Hepatocyte (in vitro differentiated cells): ENCODE data around the gene RANBP1. TPM values are rescaled to one million over a fixed set of nuclear protein-coding genes. Genes with fewer than 3 reads are reported as not detected.

ENCODE experiments used
- DNase-seq: peaks from one replicate; pipeline ENCODE4 v3.0.0-alpha.2; 2016; ENCODE audit warnings: low spot score
- H2AFZ ChIP-seq: fragments of 200-600 bp; sonication (generic); 2 replicates; pipeline ENCODE4 v1.6.0; 2016; ENCODE audit warnings: antibody characterized with exemption, mild to moderate bottlenecking
- H3K27ac ChIP-seq: fragments of 200-600 bp; sonication (generic); 2 replicates; pipeline ENCODE4 v1.5.1; 2016; ENCODE audit warnings: mild to moderate bottlenecking
- H3K27me3 ChIP-seq: fragments of 200-600 bp; sonication (generic); 2 replicates; pipeline ENCODE4 v1.6.1; 2016
- H3K36me3 ChIP-seq: fragments of 200-600 bp; sonication (generic); replicated peaks from 2 replicates; pipeline ENCODE4 v1.5.1; 2016; ENCODE audit warnings: low read depth; ENCODE audit not compliant: insufficient read depth
- H3K4me1 ChIP-seq: fragments of 200-600 bp; sonication (generic); 2 replicates; pipeline ENCODE4 v1.5.1; 2016; ENCODE audit warnings: mild to moderate bottlenecking, moderate library complexity; ENCODE audit not compliant: insufficient read depth
- H3K4me2 ChIP-seq: fragments of 200-600 bp; sonication (generic); 2 replicates; pipeline ENCODE4 v1.6.0; 2016
- H3K4me3 ChIP-seq: fragments of 200-600 bp; sonication (generic); 2 replicates; pipeline ENCODE4 v1.5.1; 2016; ENCODE audit warnings: mild to moderate bottlenecking
- H3K79me2 ChIP-seq: fragments of 200-600 bp; sonication (generic); 2 replicates; pipeline ENCODE4 v1.6.0; 2017; ENCODE audit warnings: mild to moderate bottlenecking
- H3K9me2 ChIP-seq: fragments of 200-600 bp; sonication (generic); replicated peaks from 2 replicates; pipeline ENCODE4 v1.6.0; 2017; ENCODE audit warnings: mild to moderate bottlenecking; ENCODE audit not compliant: insufficient read depth
- H3K9me3 ChIP-seq: fragments of 200-600 bp; sonication (generic); 2 replicates; pipeline ENCODE4 v1.5.1; 2016; ENCODE audit warnings: low read depth, mild to moderate bottlenecking
- H4K20me1 ChIP-seq: fragments of 200-600 bp; sonication (generic); 2 replicates; pipeline ENCODE4 v1.6.0; 2016; ENCODE audit warnings: mild to moderate bottlenecking; ENCODE audit not compliant: insufficient read depth, poor library complexity, severe bottlenecking
- EZH2 ChIP-seq: fragments of 200-600 bp; sonication (generic); IDR thresholded peaks from 2 replicates; pipeline ENCODE4 v1.6.1; 2016; ENCODE audit warnings: antibody characterized with exemption, mild to moderate bottlenecking, borderline replicate concordance
- EZH2phosphoT487 ChIP-seq: fragments of 200-600 bp; sonication (generic); IDR thresholded peaks from one replicate; pipeline ENCODE4 v1.6.1; 2018; ENCODE audit warnings: antibody characterized with exemption, mild to moderate bottlenecking, low read depth, moderate library complexity; ENCODE audit not compliant: unreplicated experiment, severe bottlenecking
- WGBS: methylation state at CpG from one replicate; pipeline ENCODE4 v1.1.6; 2016; ENCODE audit warnings: low lambda C conversion rate; ENCODE audit errors: missing lambda C conversion rate; 5-methylcytosine and 5-hydroxymethylcytosine counted together
- polyA plus RNA-seq: library from polyadenylated mRNA; unstranded; fragments of >200 nt; fragmentation: Nextera tagmentation; extraction: Ambion mirVana; gene quantifications from 2 replicates; pipeline ENCODE4 v1.2.1, GENCODE V29; 2016
- total RNA-seq: library from RNA; depleted of rRNA; stranded (reverse); fragments of >200 nt; gene quantifications from 2 replicates; pipeline ENCODE4 v1.2.3, GENCODE V29; 2014
- TF ChIP-seq, protein P1 (sequence below): fragments of 200-600 bp; sonication (generic); IDR thresholded peaks from 2 replicates; pipeline ENCODE4 v1.5.1; 2016; ENCODE audit warnings: antibody characterized with exemption, mild to moderate bottlenecking; ENCODE audit not compliant: poor library complexity

The RANBP1 gene
- total and polyA plus RNA-seq, 2 experiments from 2014 or later = 189 to 227 TPM

DNA sequence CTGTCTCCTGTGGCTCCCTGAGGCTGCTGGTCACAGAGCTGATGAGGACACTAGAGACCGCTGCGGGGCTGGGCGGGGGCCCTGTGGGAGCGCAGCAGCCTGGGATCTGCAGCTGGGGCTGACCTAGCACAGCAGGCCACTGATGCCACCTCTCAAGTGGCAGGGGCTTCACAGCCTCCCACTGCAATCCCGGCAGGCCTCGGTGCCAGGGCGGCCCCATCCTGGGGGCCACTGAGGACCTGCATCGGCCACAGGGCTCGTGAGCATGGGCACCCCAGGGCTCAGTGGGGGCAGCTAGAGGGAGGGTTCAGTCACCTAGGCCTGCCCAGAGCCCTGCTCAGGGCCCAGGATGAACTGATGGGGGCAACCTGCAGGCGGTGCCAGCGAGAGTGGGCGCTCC, 49.5 kb downstream of the RANBP1 start:
- Histone ChIP-seq H3K27ac (no peak overlapping the region), H3K36me3 (no peaks in the 10 kb centered on the region), H3K9me2 (no peaks in the 10 kb centered on the region), H3K9me3 (no peaks in the 10 kb centered on the region), H3K4me3 (no peak overlapping the region), H4K20me1 (no peaks in the 10 kb centered on the region), H2AFZ (no peak overlapping the region), H3K79me2 (no peaks in the 10 kb centered on the region), H3K4me2 (no peak overlapping the region), H3K27me3 (no peaks in the 10 kb centered on the region), H3K4me1 (no peaks in the 10 kb centered on the region)
- no peak for TF ChIP-seq EZH2
- TF ChIP-seq EZH2phosphoT487 = no peak
- TF ChIP-seq, protein P1, sequence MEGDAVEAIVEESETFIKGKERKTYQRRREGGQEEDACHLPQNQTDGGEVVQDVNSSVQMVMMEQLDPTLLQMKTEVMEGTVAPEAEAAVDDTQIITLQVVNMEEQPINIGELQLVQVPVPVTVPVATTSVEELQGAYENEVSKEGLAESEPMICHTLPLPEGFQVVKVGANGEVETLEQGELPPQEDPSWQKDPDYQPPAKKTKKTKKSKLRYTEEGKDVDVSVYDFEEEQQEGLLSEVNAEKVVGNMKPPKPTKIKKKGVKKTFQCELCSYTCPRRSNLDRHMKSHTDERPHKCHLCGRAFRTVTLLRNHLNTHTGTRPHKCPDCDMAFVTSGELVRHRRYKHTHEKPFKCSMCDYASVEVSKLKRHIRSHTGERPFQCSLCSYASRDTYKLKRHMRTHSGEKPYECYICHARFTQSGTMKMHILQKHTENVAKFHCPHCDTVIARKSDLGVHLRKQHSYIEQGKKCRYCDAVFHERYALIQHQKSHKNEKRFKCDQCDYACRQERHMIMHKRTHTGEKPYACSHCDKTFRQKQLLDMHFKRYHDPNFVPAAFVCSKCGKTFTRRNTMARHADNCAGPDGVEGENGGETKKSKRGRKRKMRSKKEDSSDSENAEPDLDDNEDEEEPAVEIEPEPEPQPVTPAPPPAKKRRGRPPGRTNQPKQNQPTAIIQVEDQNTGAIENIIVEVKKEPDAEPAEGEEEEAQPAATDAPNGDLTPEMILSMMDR = no peak
- DNase-seq = no peak
- WGBS = 95% methylated on average over 12 of the region's 12 CpGs

DNA sequence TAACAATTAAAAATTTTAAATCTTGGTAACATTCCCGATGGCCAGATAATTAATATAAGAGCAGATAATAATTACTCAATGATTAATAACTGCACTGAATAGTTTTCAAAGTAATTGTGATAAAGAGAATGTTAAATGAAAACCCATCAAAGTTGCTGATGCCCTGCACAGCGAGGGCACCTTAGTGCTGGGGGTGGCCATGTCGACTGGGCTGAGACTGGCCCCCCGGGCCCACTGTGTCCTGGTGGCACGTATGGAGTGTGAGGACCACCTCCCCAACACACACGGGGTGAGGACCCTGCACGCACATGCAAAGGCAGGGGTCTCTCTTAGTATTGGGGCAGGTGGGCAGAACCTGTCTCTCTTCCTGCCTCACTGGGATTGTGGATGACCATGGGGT, 50.0 kb downstream of the RANBP1 start:
- H2AFZ ChIP-seq = no peak overlapping the region
- WGBS = 88% methylated on average over 7 of the region's 7 CpGs
- H3K79me2 ChIP-seq = no peaks in the 10 kb centered on the region
- H3K9me2 ChIP-seq = no peaks in the 10 kb centered on the region
- H3K4me1 ChIP-seq = no peaks in the 10 kb centered on the region
- H3K4me3 ChIP-seq = no peak overlapping the region
- H3K27ac ChIP-seq = no peak overlapping the region
- DNase-seq = no peak
- no peaks in the 10 kb centered on the region for H4K20me1 ChIP-seq
- no peak overlapping the region for H3K4me2 ChIP-seq
- TF ChIP-seq EZH2 (no peak), EZH2phosphoT487 (no peak)
- TF ChIP-seq, protein P1 = no peak
- H3K9me3 ChIP-seq = no peaks in the 10 kb centered on the region
- H3K36me3 ChIP-seq = no peaks in the 10 kb centered on the region
- no peaks in the 10 kb centered on the region for H3K27me3 ChIP-seq

DNA sequence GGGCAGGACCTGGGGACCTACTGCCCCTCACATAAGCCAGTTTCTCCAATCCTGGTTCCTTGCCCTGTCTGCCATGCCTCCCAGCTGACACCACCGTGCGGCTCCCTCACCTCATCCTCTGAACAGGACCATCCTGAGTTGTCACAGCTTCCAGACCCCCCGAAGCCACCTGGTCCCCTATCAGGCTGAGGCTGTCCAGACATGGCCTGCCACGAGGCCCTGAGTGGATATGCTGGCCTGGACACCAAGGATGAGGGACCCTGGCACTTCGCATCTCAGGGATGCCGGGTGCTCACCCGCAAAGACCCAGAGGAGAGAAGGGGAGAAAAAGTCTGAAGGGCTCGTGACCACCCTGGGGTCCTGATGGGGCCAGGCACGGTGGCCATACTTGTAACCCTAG, 50.8 kb downstream of the RANBP1 start:
- H3K4me2 ChIP-seq = no peak overlapping the region
- H3K9me3 ChIP-seq = no peaks in the 10 kb centered on the region
- DNase-seq = no peak
- WGBS = 83% methylated on average over 9 of the region's 9 CpGs
- H3K27ac ChIP-seq = no peak overlapping the region
- no peak overlapping the region for H3K4me3 ChIP-seq
- no peaks in the 10 kb centered on the region for H3K79me2 ChIP-seq
- H2AFZ ChIP-seq = no peak overlapping the region
- H3K9me2 ChIP-seq = no peaks in the 10 kb centered on the region
- TF ChIP-seq, protein P1 = no peak
- no peak for TF ChIP-seq EZH2
- no peaks in the 10 kb centered on the region for H4K20me1 ChIP-seq
- no peaks in the 10 kb centered on the region for H3K36me3 ChIP-seq
- H3K4me1 ChIP-seq = no peaks in the 10 kb centered on the region
- no peaks in the 10 kb centered on the region for H3K27me3 ChIP-seq

DNA sequence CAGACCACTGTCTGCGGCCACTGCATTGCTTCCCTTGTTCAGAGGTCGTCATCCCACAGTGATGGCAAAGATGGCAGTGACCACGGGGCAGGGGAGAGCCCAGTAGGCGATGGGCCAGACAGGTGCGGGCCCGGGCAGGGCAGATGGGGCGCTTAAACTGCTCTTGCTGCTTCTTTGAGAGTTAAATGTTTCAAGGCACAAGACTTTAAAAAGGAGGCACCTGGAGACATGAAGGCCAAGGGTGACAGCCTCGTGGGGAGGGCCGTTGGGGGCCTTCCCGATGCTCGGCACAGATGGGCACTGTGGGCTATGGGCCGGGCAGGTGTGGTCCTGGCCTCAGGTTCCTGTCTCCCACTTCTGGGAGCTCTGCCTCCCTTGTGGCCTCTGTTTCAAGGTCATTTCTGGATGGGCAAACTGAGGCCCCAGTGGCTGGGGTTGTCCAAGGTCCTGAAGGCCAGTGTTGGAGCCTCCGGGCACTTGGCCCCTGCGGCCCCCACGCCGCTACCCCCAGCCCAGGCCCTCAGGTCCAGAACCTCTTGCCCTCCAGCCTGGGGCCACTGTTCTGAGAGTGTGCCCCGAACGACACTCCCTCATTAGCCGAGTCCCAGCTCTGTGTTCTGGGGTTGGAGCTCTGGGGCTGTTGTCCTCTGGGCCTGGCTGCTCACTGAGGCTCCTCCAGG, 51.9 kb downstream of the RANBP1 start:
- 93% methylated on average over 15 of the region's 19 CpGs for WGBS
- no peak for DNase-seq
- Histone ChIP-seq H3K4me1 (no peaks in the 10 kb centered on the region), H3K4me3 (no peak overlapping the region), H3K9me3 (no peaks in the 10 kb centered on the region), H3K36me3 (no peaks in the 10 kb centered on the region), H3K4me2 (no peak overlapping the region), H2AFZ (no peak overlapping the region), H3K9me2 (no peaks in the 10 kb centered on the region), H3K79me2 (no peaks in the 10 kb centered on the region), H4K20me1 (no peaks in the 10 kb centered on the region), H3K27ac (no peak overlapping the region), H3K27me3 (no peaks in the 10 kb centered on the region)
- no peak for TF ChIP-seq EZH2
- TF ChIP-seq EZH2phosphoT487 = no peak
- TF ChIP-seq, protein P1 = no peak
